Measurements from ENCODE around the gene EARS2. TPM values are rescaled to one million over a fixed set of nuclear protein-coding genes. Genes with fewer than 3 reads are reported as not detected.

EARS2 gene
- total and polyA plus RNA-seq, 2 of the 8 experiments (the other 6 are each of a cell fraction or from before 2014, with no cell fraction given) = 47.8 to 111 TPM

- H3K36me3 ChIP-seq (ENCODE audit: control insufficient read depth in 2 of 4, insufficient read depth in 4 of 4, low read length in 3 of 4) = peaks cover 52 to 92% (median 83%) of the 10 kb centered on the region in 4 experiments
- H3K18ac ChIP-seq (ENCODE audit: extremely low read depth, low read length) = no peak overlapping the region
- 89% methylated on average over 5 of the region's 5 CpGs; no CpG with 5 or more reads in 1 of the 2 experiments for WGBS, 2 experiments (ENCODE audit: extremely low coverage in 1 of 2, insufficient coverage in 1 of 2, insufficient read length in 1 of 2, insufficient replicate concordance in 2 of 2, low coverage in 1 of 2, low lambda C conversion rate in 2 of 2, missing lambda C conversion rate in 1 of 2)
- H2BK15ac ChIP-seq (ENCODE audit: low read length) = no peak overlapping the region
- H4K91ac ChIP-seq (replicated peaks; ENCODE audit: insufficient read length, low read length) = no peak overlapping the region
- no peaks in the 10 kb centered on the region for H3K79me2 ChIP-seq (ENCODE audit: control insufficient read depth in 1 of 2, insufficient read depth in 2 of 2, low read length in 2 of 2)
- H3K9ac ChIP-seq (replicated peaks in 1 of 4; ENCODE audit: extremely low read depth in 1 of 4, low read depth in 3 of 4, low read length in 3 of 4) = no peak overlapping the region
- TF ChIP-seq E2F6 (IDR thresholded peaks at IDR 0.05) (no peak), NRF1 (IDR thresholded peaks at IDR 0.05; ENCODE audit: low read depth, low read length) (no peak), CBX8 (IDR thresholded peaks at IDR 0.05; ENCODE audit: borderline replicate concordance, low read depth, low read length) (no peak), PHF8 (conservative IDR thresholded peaks at IDR 0.05; ENCODE audit: low read depth, low read length) (no peak), CHD1 (IDR thresholded peaks at IDR 0.05; ENCODE audit: low read depth, low read length) (no peak), RXRA (IDR thresholded peaks at IDR 0.05; ENCODE audit: insufficient read depth, low read depth, low read length) (no peak), NANOG (IDR thresholded peaks at IDR 0.05; ENCODE audit: insufficient read depth, low read depth, low read length, poor library complexity, severe bottlenecking) (no peak), POLR2AphosphoS5 (IDR thresholded peaks at IDR 0.05; ENCODE audit: low read depth, low read length) (no peak)
- DNase-seq (ENCODE audit: low read depth in 1 of 2, low spot score in 2 of 2) (no peak), FAIRE-seq (no peak)
- H3K4me2 ChIP-seq (ENCODE audit: insufficient read depth in 1 of 2, low read depth in 2 of 2, low read length in 2 of 2) = no peak overlapping the region
- no peaks in the 10 kb centered on the region for H3K9me3 ChIP-seq (ENCODE audit: insufficient read depth in 2 of 2, low read depth in 1 of 2, low read length in 1 of 2)
- H3K79me1 ChIP-seq (ENCODE audit: low read depth, low read length) = peaks cover 2% of the 10 kb centered on the region; the same call in 1 of the 2 replicates
- H4K5ac ChIP-seq (ENCODE audit: insufficient read length, low read depth, low read length) = no peak overlapping the region
- no peak overlapping the region for H2BK20ac ChIP-seq (ENCODE audit: low read length)
- H3K4me3 ChIP-seq (ENCODE audit: extremely low read depth in 1 of 4, insufficient read depth in 2 of 4, low read depth in 3 of 4, low read length in 4 of 4) = no peak overlapping the region
- H3K27me3 ChIP-seq (replicated peaks in 1 of 4; ENCODE audit: control insufficient read depth in 3 of 4, extremely low read depth in 1 of 4, insufficient read depth in 3 of 4, low read length in 3 of 4) = no peaks in the 10 kb centered on the region
- no peak overlapping the region for H2AFZ ChIP-seq (ENCODE audit: low read length)
- H2BK12ac ChIP-seq (ENCODE audit: low read depth, low read length) = no peak overlapping the region
- H3K27ac ChIP-seq (ENCODE audit: low read depth, low read length) = no peak overlapping the region
- H2AK5ac ChIP-seq (ENCODE audit: low read depth, low read length) = no peak overlapping the region
- H3K23ac ChIP-seq (ENCODE audit: insufficient read length) = no peak overlapping the region
- H3K4me1 ChIP-seq (replicated peaks in 1 of 4; ENCODE audit: control insufficient read depth in 3 of 4, insufficient read depth in 4 of 4, low read length in 3 of 4) = no peaks in the 10 kb centered on the region
- H3K14ac ChIP-seq (ENCODE audit: insufficient read length) = no peak overlapping the region
- no peak overlapping the region for H3K56ac ChIP-seq (replicated peaks; ENCODE audit: insufficient read length, low read depth, low read length)
- no peak overlapping the region for H2BK120ac ChIP-seq (replicated peaks; ENCODE audit: low read depth, low read length)
- ChIA-PET POLR2A (ENCODE audit: partially characterized antibody) (interaction anchor here (1.3 kb wide), 1 partner anchor 10 kb away, joined by 3 read pairs; no protein-coding TSS in a partner anchor), CTCF (ENCODE audit: partially characterized antibody) (no interaction called here)
- H2BK5ac ChIP-seq (ENCODE audit: low read depth, low read length) = no peak overlapping the region
- H4K20me1 ChIP-seq (replicated peaks in 1 of 2; ENCODE audit: control insufficient read depth in 1 of 2, insufficient read depth in 2 of 2, low read length in 2 of 2) = peaks cover 10 to 14% of the 10 kb centered on the region in 2 experiments
- H4K8ac ChIP-seq (ENCODE audit: extremely low read depth, insufficient read depth, low read length) = no peak overlapping the region
- no peaks in the 10 kb centered on the region for H3K23me2 ChIP-seq (ENCODE audit: low read depth, low read length)
- H3K4ac ChIP-seq (replicated peaks; ENCODE audit: insufficient read length, low read depth, low read length) = no peak overlapping the region
Observed at GRCh38 chr16:23486480-23486879, 70.7 kb downstream of the EARS2 start.
